Neural progenitor cell (in vitro differentiated cells): ENCODE data around the gene SCGB1C2.

ENCODE experiments used
- CTCF ChIP-seq: fragments of 200-600 bp; sonication (generic); IDR thresholded peaks from 2 replicates; pipeline ENCODE4 v1.5.1; 2017; ENCODE audit warnings: antibody characterized with exemption, mild to moderate bottlenecking
- EZH2phosphoT487 ChIP-seq: fragments of 200-600 bp; sonication (generic); IDR thresholded peaks from 2 replicates; pipeline ENCODE4 v1.6.1; 2017; ENCODE audit warnings: antibody characterized with exemption

- TF ChIP-seq CTCF (no peak), EZH2phosphoT487 (no peak)
Observed at GRCh38 chr17:182050-182751, 44.8 kb downstream of the SCGB1C2 start.
